Stimulated activated CD8-positive, alpha-beta memory T cell treated with anti-CD3 and anti-CD28 coated beads, Interleukin-15, amount 100 ng/mL, for 1 hour (primary cell): ENCODE data around the gene AVP.
"Not testable (repeated sequence)": the region's sequence is repeated elsewhere in the genome, so short reads cannot be mapped to it uniquely, and the experiment has no call there.

Source experiments
- DNase-seq: peaks from one replicate; pipeline ENCODE4 v3.0.0-alpha.2; 2020; ENCODE audit warnings: low read depth

Gene AVP

GRCh38 chr20:3084283-3084985, at the start of gene AVP:
TSS of gene AVP (minus strand) at chr20:3084724. CDS start at chr20:3084674, 50 bp downstream.
- DNase-seq = no peak

GRCh38 chr20:3134151-3134550, 49.6 kb upstream of the AVP start:
- no peak for DNase-seq

- DNase-seq = no peak
Observed at GRCh38 chr20:3133155-3133554, 48.6 kb upstream of the AVP start.

GRCh38 chr20:3130051-3130600, 45.6 kb upstream of the AVP start:
- no peak for DNase-seq

GRCh38 chr20:3129094-3129493, 44.6 kb upstream of the AVP start:
- no peak for DNase-seq

GRCh38 chr20:3128275-3128984, 43.9 kb upstream of the AVP start:
- DNase-seq = no peak

- no peak for DNase-seq
Observed at GRCh38 chr20:3126527-3126859, 42.0 kb upstream of the AVP start.

- not testable (repeated sequence) for DNase-seq
Observed at GRCh38 chr20:3125776-3126526, 41.4 kb upstream of the AVP start.

GRCh38 chr20:3124773-3125560, 40.4 kb upstream of the AVP start:
- not testable (repeated sequence) for DNase-seq

- not testable (repeated sequence) for DNase-seq
Observed at GRCh38 chr20:3124163-3124562, 39.6 kb upstream of the AVP start.

GRCh38 chr20:3123542-3123941, 39.0 kb upstream of the AVP start:
- no peak for DNase-seq

- DNase-seq = no peak
Observed at GRCh38 chr20:3121955-3122610, 37.6 kb upstream of the AVP start.

GRCh38 chr20:3121271-3121911, 36.9 kb upstream of the AVP start:
- DNase-seq = no peak

- no peak for DNase-seq
Observed at GRCh38 chr20:3119044-3119443, 34.5 kb upstream of the AVP start.

- not testable (repeated sequence) for DNase-seq
Observed at GRCh38 chr20:3117839-3118379, 33.4 kb upstream of the AVP start.

- DNase-seq = no peak
Observed at GRCh38 chr20:3116341-3116740, 31.8 kb upstream of the AVP start.

GRCh38 chr20:3115190-3116107, 30.9 kb upstream of the AVP start:
- DNase-seq = no peak

- DNase-seq = no peak
Observed at GRCh38 chr20:3111995-3112394, 27.5 kb upstream of the AVP start.

- no peak for DNase-seq
Observed at GRCh38 chr20:3111507-3111906, 27.0 kb upstream of the AVP start.
